T-cell (primary cell): ENCODE data around the gene TNFRSF12A. TPM values are rescaled to one million over a fixed set of nuclear protein-coding genes. Genes with fewer than 3 reads are reported as not detected.

ENCODE experiments used
- total RNA-seq, 35 experiments: library from RNA in 6 of 35; stranded (reverse) in 6 of 35; fragments of 120-200 nt in 1 of 35; gene quantifications; one replicate each; pipeline versions ENCODE4 v1.2.1 to v1.2.4 and lab custom pipeline; 2013 to 2026

Gene TNFRSF12A
- total RNA-seq, 5 donors from 2014 or later (not counting 1 experiment from before 2014, with no cell fraction given) = 0.43 to 3.7 (median 2.5) TPM

Other genes with a start within 250 kb of the TNFRSF12A start
- gene ELOB, start 243.1 kb upstream of the TNFRSF12A start, total RNA-seq = 100 to 1,000 TPM in 4 of 5 donors, 10 to 100 TPM in 1; 71.8 to 153 (median 131) TPM
- gene PRSS33, start 232.8 kb upstream of the TNFRSF12A start, total RNA-seq = not detected
- not detected for gene PRSS41, start 221.9 kb upstream of the TNFRSF12A start, total RNA-seq
- 1 to 10 TPM in 4 of 5 donors, under 1 TPM in 1; 0.90 to 8.3 (median 3.3) TPM for gene PRSS21, start 203.1 kb upstream of the TNFRSF12A start, total RNA-seq
- gene ZG16B, start 190.1 kb upstream of the TNFRSF12A start, total RNA-seq = under 1 TPM in 1 of 5 donors, not detected in 4; 0.43 TPM
- gene PRSS22, start 162.2 kb upstream of the TNFRSF12A start, total RNA-seq = 1 to 10 TPM in 3 of 5 donors, under 1 TPM in 1, not detected in 1; 0.56 to 2.6 (median 1.4) TPM
- gene FLYWCH2, start 137.2 kb upstream of the TNFRSF12A start, total RNA-seq = 10 to 100 TPM; 12.1 to 31.4 (median 25.6) TPM
- gene FLYWCH1, start 108.4 kb upstream of the TNFRSF12A start, total RNA-seq = 100 to 1,000 TPM in 3 of 5 donors, 10 to 100 TPM in 2; 83.0 to 144 (median 106) TPM
- gene KREMEN2, start 56.1 kb upstream of the TNFRSF12A start, total RNA-seq = under 1 TPM in 1 of 5 donors, not detected in 4; 0.15 TPM
- gene PAQR4, start 51.0 kb upstream of the TNFRSF12A start, total RNA-seq = 1 to 10 TPM; 1.9 to 3.3 (median 3.1) TPM
- 1 to 10 TPM; 1.3 to 3.1 (median 1.7) TPM for gene PKMYT1, start 39.9 kb upstream of the TNFRSF12A start, total RNA-seq
- gene CLDN9, start 7.4 kb upstream of the TNFRSF12A start, total RNA-seq = under 1 TPM in 1 of 5 donors, not detected in 4; 0.16 TPM
- gene CLDN6, start 2.2 kb upstream of the TNFRSF12A start, total RNA-seq = 1 to 10 TPM in 1 of 5 donors, under 1 TPM in 2, not detected in 2; 0.30 to 1.1 (median 0.85) TPM
- 10 to 100 TPM; 11.4 to 25.9 (median 22.3) TPM for gene HCFC1R1, start 3.6 kb downstream of the TNFRSF12A start, total RNA-seq
- gene THOC6, start 3.7 kb downstream of the TNFRSF12A start, total RNA-seq = 10 to 100 TPM; 23.7 to 32.8 (median 31.7) TPM
- under 1 TPM in 3 of 5 donors, not detected in 2; 0.13 to 0.16 (median 0.15) TPM for gene BICDL2, start 16.6 kb downstream of the TNFRSF12A start, total RNA-seq
- gene MMP25, start 26.2 kb downstream of the TNFRSF12A start, total RNA-seq = 1 to 10 TPM; 1.6 to 9.6 (median 4.1) TPM
- gene IL32, start 45.3 kb downstream of the TNFRSF12A start, total RNA-seq = 1,000 to 10,000 TPM in 2 of 5 donors, 100 to 1,000 TPM in 3; 736 to 1,200 (median 999) TPM
- under 1 TPM in 4 of 5 donors, not detected in 1; 0.19 to 0.64 (median 0.39) TPM for gene ZSCAN10, start 78.9 kb downstream of the TNFRSF12A start, total RNA-seq
- under 1 TPM in 1 of 5 donors, not detected in 4; 0.38 TPM for gene ZNF205, start 92.2 kb downstream of the TNFRSF12A start, total RNA-seq
- 10 to 100 TPM in 3 of 5 donors, 1 to 10 TPM in 2; 3.1 to 16.9 (median 12.8) TPM for gene ZNF213, start 114.7 kb downstream of the TNFRSF12A start, total RNA-seq
- not detected for gene OR1F1, start 167.8 kb downstream of the TNFRSF12A start, total RNA-seq
- gene ZNF200, start 214.8 kb downstream of the TNFRSF12A start, total RNA-seq = 10 to 100 TPM in 3 of 5 donors, 1 to 10 TPM in 2; 7.6 to 21.3 (median 20.1) TPM
- gene MEFV, start 236.3 kb downstream of the TNFRSF12A start, total RNA-seq = under 1 TPM in 4 of 5 donors, not detected in 1; 0.10 to 0.38 (median 0.19) TPM